Psoas muscle (tissue), 8 donors: ENCODE results near the gene INSYN1. TPM values are rescaled to one million over a fixed set of nuclear protein-coding genes. Genes with fewer than 3 reads are reported as not detected.

Source experiments
- ATAC-seq, 4 donors: fragments of 200-7000 bp; cut with Tn5 transposase; one replicate each; pipeline ENCODE4 v1.9.1; 2020; ENCODE audit warnings: moderate library complexity in 3 of 4, mild to moderate bottlenecking in 2 of 4
- DNase-seq, 2 donors: peaks; one replicate each; pipeline ENCODE4 v3.0.0-alpha.2; 2020
- H3K27ac ChIP-seq: fragments of 200-600 bp; one replicate; pipeline ENCODE4 v1.8.0; 2022
- H3K27me3 ChIP-seq, 3 donors: fragments of 200-600 bp in 1 of 3; one replicate each; pipeline versions ENCODE4 v1.6.1 to v1.8.0; 2013 to 2022; ENCODE audit warnings: low read length in 2 of 3, mild to moderate bottlenecking in 2 of 3, moderate library complexity in 1 of 3; ENCODE audit not compliant: insufficient read depth in 3 of 3
- H3K36me3 ChIP-seq, 2 donors: fragments of 200-600 bp in 1 of 2; one replicate each; pipeline versions ENCODE4 v1.6.1 to v1.8.0; 2013 to 2022; ENCODE audit warnings: low read depth in 1 of 2, mild to moderate bottlenecking in 1 of 2, moderate library complexity in 1 of 2; ENCODE audit not compliant: insufficient read depth in 1 of 2
- H3K4me1 ChIP-seq: fragments of 200-600 bp; one replicate; pipeline ENCODE4 v1.8.0; 2022
- H3K4me3 ChIP-seq: fragments of 200-600 bp; one replicate; pipeline ENCODE4 v1.8.0; 2022; ENCODE audit warnings: mild to moderate bottlenecking
- H3K9me3 ChIP-seq: fragments of 200-600 bp; one replicate; pipeline ENCODE4 v1.8.0; 2022
- CTCF ChIP-seq: fragments of 200-600 bp; IDR thresholded peaks from one replicate; pipeline ENCODE4 v1.8.0; 2022; ENCODE audit warnings: antibody characterized with exemption
- WGBS, 3 donors: extraction: QIAGEN DNeasy Blood & Tissue Kit; methylation state at CpG; one replicate each; pipeline versions ENCODE4 v1.1.6 to v1.1.7; 2013; 5-methylcytosine and 5-hydroxymethylcytosine counted together
- intact Hi-C, 2 donors: fragments of 100-400 bp; cut with DNase I; formaldehyde crosslinking; loops; one replicate each; pipeline versions ENCODE4 v1.11.0 to v1.14.2; 2022
- polyA plus RNA-seq, 3 donors: library from polyadenylated mRNA; stranded (reverse); fragments of 200-250 nt; gene quantifications; one replicate each; pipeline ENCODE4 v1.2.3, GENCODE V29; 2013
- total RNA-seq, 4 donors: library from RNA; stranded (reverse); fragmentation: NEBNext Ultra II Directional in 2 of 4; extraction: Animal tissue kit (Norgen Biotek cat#: 25700) in 2 of 4; gene quantifications; one replicate each; pipeline versions ENCODE4 v1.2.1 to v1.2.4, GENCODE V29; 2021 to 2023
- donor health status: healthy with polysubstance abuse.
- donor health status: DM: no; HTN: no; CAD: no; lungs with moderate emphysema.
- donor health status: Bipolar disorder and iron deficiency.
- donor health status: healthy.
- donor health status: DM: yes; HTN: yes; CAD: no.
- donor health status: DM: no; HTN: no; CAD: no.
- donor health status: DM: no; HTN: no; CAD: no.
- donor health status: DM: yes; HTN: yes; CAD: no.

Gene INSYN1
- total and polyA plus RNA-seq, 7 donors, result 0.42 to 10.8 (median 3.8) TPM

GRCh38 chr15:73784291-73784690, 31.1 kb upstream of the INSYN1 start:
- no peak for TF ChIP-seq CTCF
- H3K9me3 ChIP-seq, result no peaks in the 10 kb centered on the region
- H3K36me3 ChIP-seq, result no peaks in the 10 kb centered on the region
- no peak for ATAC-seq
- no peak for DNase-seq
- no peaks in the 10 kb centered on the region for H3K27me3 ChIP-seq
- intact Hi-C loops, result loop anchor here in 1 of 2 donors (10.0 kb wide), 1 partner anchor 759 kb away; no protein-coding TSS in a partner anchor
- no peak overlapping the region for H3K27ac ChIP-seq
- H3K4me3 ChIP-seq, result no peak overlapping the region
- H3K4me1 ChIP-seq, result no peaks in the 10 kb centered on the region
- WGBS, 3 donors, result 63 to 70% (median 69%) methylated on average over 3 of the region's 3 CpGs

- no peak for ATAC-seq
- Histone ChIP-seq H3K27ac (no peak overlapping the region), H3K36me3 (no peaks in the 10 kb centered on the region), H3K27me3 (no peaks in the 10 kb centered on the region), H3K4me3 (no peak overlapping the region), H3K9me3 (no peaks in the 10 kb centered on the region), H3K4me1 (no peaks in the 10 kb centered on the region)
- intact Hi-C loops, result loop anchor here in 1 of 2 donors (10.0 kb wide), 1 partner anchor 758 kb away; no protein-coding TSS in a partner anchor
- no peak for TF ChIP-seq CTCF
- no peak for DNase-seq
- 56 to 65% (median 61%) methylated on average over 3 of the region's 3 CpGs for WGBS, 3 donors
Measured at GRCh38 chr15:73782344-73782959, 29.3 kb upstream of the INSYN1 start.

GRCh38 chr15:73781038-73781925, 28.1 kb upstream of the INSYN1 start:
- no peaks in the 10 kb centered on the region for H3K4me1 ChIP-seq
- TF ChIP-seq CTCF, result no peak
- no peaks in the 10 kb centered on the region for H3K36me3 ChIP-seq
- no peaks in the 10 kb centered on the region for H3K27me3 ChIP-seq
- no peak overlapping the region for H3K4me3 ChIP-seq
- 76 to 81% (median 79%) methylated on average over 8 of the region's 8 CpGs for WGBS, 3 donors
- H3K27ac ChIP-seq, result no peak overlapping the region
- ATAC-seq, result peak in 1 of 4 donors; percentile 24
- no peak for DNase-seq
- H3K9me3 ChIP-seq, result no peaks in the 10 kb centered on the region
- intact Hi-C loops, result loop anchor here in 1 of 2 donors (10.0 kb wide), 1 partner anchor 756 kb away; no protein-coding TSS in a partner anchor

- 73 to 86% (median 73%) methylated on average over 3 of the region's 3 CpGs for WGBS, 3 donors
- Histone ChIP-seq H3K36me3 (no peaks in the 10 kb centered on the region), H3K4me1 (peaks cover 5% of the 10 kb centered on the region), H3K4me3 (no peak overlapping the region), H3K27ac (no peak overlapping the region), H3K27me3 (no peaks in the 10 kb centered on the region), H3K9me3 (no peaks in the 10 kb centered on the region)
- no peak for ATAC-seq
- no peak for DNase-seq
- TF ChIP-seq CTCF, result no peak
- intact Hi-C loops, result loop anchor here in 1 of 2 donors (10.0 kb wide), 1 partner anchor 755 kb away; no protein-coding TSS in a partner anchor
Measured at GRCh38 chr15:73779974-73780373, 26.8 kb upstream of the INSYN1 start.
